Activated naive CD4-positive, alpha-beta T cell treated with anti-CD3 and anti-CD28 coated beads, Interleukin-2, amount 10 ng/mL, durations not matched to agents 5 hours and 36 hours (primary cell): ENCODE results near the gene CCT6A. TPM values are rescaled to one million over a fixed set of nuclear protein-coding genes. Genes with fewer than 3 reads are reported as not detected.

ENCODE experiments used
- total RNA-seq, 2 experiments: library from RNA; stranded (reverse); gene quantifications; one replicate each; pipeline ENCODE4 v1.2.3, GENCODE V29; 2021

The CCT6A gene
- total RNA-seq: 100 to 1,000 TPM in 1 of 2 experiments, 10 to 100 TPM in 1; 99.7 to 106 TPM

GRCh38 chr7:56051339-56052191, at the start of gene CCT6A, which contains the start of gene PSPH:
CCT6A (plus strand) TSS chr7:56051765; CDS start chr7:56051849, 84 bp downstream.
PSPH (minus strand) TSS chr7:56051444; CDS start chr7:56021212, 30,232 bp downstream.

GRCh38 chr7:56063882-56064625, 12.5 kb downstream of the CCT6A start, which contains the start of gene SUMF2:
SUMF2 (plus strand) TSS chr7:56064286; CDS start chr7:56064312, 26 bp downstream.

GRCh38 chr7:56092789-56093531, 41.4 kb downstream of the CCT6A start, which contains the start of gene PHKG1:
PHKG1 (minus strand) TSS chr7:56092952; CDS start chr7:56088941, 4,011 bp downstream.

GRCh38 chr7:56106108-56107073, 54.8 kb downstream of the CCT6A start, which contains the start of gene CHCHD2:
CHCHD2 (minus strand) TSS chr7:56106476; CDS start chr7:56106413, 63 bp downstream.

Other genes starting within 250 kb of the CCT6A start
- gene SEPTIN14, start 189.0 kb upstream of the CCT6A start, total RNA-seq: not detected
- 1 to 10 TPM; 1.3 to 1.6 TPM for gene ZNF713, start 164.3 kb upstream of the CCT6A start, total RNA-seq
- 10 to 100 TPM; 12.2 to 13.3 TPM for gene MRPS17, start 99.9 kb upstream of the CCT6A start, total RNA-seq
- gene NIPSNAP2, start 87.2 kb upstream of the CCT6A start, total RNA-seq: 10 to 100 TPM; 32.7 to 35.9 TPM
- 1 to 10 TPM; 7.9 to 8.8 TPM for gene PSPH, start 321 bp upstream of the CCT6A start, total RNA-seq
- gene SUMF2, start 12.5 kb downstream of the CCT6A start, total RNA-seq: 100 to 1,000 TPM; 152 to 158 TPM
- gene PHKG1, start 41.2 kb downstream of the CCT6A start, total RNA-seq: 1 to 10 TPM; 1.7 to 1.9 TPM
- gene CHCHD2, start 54.7 kb downstream of the CCT6A start, total RNA-seq: 100 to 1,000 TPM; 382 to 396 TPM
- not detected for gene NUPR2, start 64.7 kb downstream of the CCT6A start, total RNA-seq